GM18873 (cell line): Measurements from ENCODE around the gene PTBP1.

Source experiments
- ATAC-seq: cut with Tn5 transposase; IDR thresholded peaks from one replicate; pipeline ENCODE4 v1.9.1; 2021; ENCODE audit warnings: mild to moderate bottlenecking, moderate library complexity, moderate number of reproducible peaks; ENCODE audit not compliant: unreplicated experiment, low FRiP score

Gene PTBP1

DNA sequence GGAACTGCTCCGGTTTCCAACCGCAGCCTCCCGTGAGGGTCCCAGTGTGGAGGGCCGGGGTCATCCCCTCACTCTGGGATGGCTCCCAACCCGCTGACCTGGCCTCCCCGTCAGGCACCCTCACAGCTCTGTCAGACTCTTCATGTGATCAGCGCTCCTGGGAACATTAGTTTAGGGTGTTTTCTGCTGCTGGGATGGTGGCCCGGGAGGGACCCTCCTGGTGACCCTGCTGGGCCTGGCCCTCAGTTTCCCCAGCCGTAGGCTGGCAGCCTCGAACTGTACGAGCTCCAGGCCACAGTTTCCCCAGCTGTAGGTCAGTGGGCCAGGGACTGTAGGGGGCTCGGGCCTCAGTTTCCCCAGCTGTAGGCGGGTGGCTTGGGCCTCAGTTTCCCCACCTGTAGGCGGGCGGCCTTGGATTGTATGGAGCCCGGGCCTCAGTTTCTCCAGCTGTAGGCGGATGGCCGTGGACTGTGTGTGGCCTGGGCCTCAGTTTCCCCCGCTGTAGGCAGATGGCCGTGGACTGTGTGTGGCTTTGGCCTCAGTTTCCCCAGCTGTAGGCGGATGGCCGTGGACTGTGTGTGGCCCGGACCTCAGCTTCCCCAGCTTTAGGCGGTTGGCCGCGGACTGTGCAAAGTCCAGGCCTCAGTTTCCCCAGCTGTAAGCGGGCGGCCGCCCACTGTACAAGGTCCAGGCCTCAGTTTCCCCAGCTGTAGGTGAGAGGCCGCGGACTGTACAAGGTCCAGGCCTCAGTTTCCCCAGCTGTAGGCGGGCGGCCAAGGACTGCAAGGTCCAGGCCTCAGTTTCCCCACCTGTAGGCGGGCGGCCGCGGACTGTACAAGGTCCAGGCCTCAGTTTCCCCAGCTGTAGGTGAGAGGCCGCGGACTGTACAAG is 1.3 kb upstream of the PTBP1 start:
- no peak for ATAC-seq

DNA sequence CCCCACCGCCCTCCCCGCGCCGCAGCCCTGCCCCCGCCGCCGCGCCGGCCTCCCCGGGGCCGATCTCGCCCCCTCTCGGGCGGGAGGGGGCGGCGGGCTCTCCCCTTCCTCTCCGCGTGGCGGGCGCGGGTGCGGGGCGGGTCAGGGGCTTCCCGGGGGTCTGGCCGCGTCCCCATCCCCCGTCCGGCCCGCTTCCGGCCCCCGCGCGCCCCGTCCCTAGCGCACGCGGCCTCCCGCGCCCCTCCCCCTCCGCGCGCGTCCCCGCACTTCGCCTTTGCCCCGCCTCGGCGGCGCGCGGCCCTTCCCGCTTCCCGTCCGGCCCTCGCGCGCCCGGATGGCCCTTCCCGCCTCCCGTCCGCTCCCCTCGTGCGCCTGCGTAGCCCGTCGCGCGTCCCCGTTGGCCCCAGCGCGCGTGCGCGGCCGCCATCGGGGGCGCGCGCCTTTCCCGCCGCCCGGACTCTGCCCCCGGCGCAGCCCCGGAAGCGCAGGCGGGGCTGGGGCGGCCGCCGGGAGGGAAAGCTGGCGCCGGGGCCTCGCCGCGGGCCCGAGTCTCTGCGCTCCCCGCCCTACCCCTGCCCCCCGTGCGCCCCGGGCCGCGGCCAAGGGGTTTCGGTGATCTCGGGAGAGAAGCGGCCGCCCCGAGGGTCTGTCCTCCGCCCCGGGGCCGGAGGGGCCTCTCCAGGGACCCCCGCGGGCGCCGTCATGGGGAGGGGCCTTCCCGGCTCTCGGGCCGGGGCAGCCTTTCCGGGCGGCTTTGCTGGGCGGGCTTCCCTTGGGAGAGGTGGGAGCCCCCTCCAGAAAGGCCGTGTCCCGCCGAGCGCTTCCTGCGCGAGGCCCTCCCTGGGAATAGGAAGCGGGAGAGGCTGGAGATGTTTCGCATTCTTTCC is 519 bp downstream of the PTBP1 start:
- ATAC-seq = peak; percentile 0

DNA sequence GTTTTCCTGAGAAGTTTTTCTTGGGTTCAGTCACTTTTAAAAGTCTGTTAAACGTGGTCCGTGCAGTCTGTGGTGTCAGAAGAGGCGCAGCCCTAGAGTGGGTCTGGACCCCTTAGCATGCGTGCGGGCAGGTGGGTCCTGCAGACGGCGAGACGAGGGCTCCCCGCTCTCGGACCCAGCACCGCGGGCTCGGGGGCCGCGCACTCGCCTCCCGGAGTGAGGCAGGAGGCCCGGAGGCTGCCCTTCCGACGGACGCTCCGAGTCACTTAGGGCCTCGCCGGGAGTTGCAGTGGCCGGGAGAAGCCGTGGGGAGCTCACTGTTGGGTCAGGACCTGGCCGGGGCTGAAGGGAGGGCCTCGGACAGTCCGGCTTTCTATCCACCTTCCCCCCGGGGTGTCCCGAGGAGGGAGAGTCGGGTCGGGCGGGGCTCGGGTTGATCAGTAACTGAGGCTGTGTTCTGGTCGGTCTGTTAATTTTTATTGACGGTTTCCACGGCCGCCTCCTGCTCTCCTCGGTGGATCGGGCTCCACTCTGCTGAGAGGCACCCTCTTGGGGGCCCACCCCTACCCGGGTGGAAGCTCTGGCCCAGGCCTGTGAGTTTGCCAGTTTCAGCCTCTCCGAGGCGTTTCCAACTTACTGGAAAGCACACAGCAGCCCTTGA is 1.3 kb downstream of the PTBP1 start:
- no peak for ATAC-seq

DNA sequence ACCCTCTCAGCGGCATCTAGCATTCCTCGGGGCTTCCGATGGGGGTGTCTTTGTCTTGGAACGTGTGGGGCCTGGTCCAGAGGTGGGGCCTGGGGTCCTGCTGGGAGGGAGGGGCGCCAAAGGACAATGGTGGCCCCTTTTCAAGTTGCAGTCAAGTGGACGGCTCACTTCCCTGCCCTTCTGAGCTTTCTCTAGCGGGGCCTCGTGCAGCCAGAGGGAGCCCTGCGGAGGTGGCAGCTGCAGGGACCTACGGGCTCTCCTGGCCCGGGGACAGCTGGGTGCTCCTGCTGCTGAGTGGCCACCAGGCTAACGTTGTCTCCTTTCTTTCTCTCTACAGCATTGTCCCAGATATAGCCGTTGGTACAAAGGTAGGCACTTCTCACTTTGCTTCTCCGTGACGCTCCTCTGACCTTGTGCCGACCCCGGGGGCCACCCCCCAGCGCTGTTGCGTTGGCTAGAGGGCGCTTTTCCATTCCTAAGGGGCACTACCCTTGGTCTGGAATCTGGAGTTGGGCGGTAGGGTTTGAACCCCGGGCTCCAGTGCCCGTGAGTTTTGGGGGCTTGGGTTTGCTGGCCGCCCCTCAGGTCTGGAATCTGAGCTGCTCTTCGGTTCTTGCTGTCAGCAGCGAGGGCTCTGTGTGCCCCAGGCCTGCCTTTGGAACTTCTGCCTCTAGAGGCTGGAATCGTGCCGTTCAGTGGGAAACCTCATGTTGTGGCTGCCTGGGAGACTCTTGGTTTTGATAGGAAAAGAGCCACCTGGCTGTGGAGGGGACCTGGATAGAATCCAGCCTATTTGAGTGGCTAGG is 2.0 kb downstream of the PTBP1 start:
- ATAC-seq = no peak

DNA sequence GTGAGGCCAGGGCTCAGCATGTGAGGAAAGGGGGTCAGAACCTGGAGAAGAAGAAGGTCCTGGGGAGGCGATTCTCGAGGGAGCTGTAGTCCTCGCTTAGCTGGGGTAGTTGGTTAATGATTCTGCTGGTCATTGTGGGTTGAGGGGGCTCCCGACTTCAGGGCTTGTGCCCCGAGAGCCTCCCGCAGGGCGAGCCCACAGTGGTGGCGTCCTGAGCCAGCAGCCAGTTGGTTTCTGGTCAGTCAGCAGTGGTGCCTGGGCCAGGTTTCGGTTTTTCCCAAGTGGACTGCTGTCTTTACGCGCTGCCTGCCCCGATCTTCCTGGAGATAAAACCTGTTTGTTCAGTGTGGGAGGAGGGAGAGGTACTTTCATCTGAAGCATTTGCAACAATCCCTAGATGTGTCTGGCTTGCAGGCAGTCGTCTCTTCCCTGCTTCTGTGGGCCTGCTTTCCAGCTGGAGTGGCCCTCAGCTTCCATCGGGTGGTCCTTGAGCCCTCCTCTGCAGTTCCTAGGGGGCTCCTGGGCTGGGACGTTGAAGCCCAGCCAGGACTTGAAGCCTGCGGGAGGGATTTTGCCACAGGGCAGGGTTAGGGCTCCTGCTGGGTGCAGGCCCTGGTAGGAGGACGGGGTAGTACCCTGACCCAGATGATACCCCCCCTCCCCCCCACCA is 3.2 kb downstream of the PTBP1 start:
- no peak for ATAC-seq

DNA sequence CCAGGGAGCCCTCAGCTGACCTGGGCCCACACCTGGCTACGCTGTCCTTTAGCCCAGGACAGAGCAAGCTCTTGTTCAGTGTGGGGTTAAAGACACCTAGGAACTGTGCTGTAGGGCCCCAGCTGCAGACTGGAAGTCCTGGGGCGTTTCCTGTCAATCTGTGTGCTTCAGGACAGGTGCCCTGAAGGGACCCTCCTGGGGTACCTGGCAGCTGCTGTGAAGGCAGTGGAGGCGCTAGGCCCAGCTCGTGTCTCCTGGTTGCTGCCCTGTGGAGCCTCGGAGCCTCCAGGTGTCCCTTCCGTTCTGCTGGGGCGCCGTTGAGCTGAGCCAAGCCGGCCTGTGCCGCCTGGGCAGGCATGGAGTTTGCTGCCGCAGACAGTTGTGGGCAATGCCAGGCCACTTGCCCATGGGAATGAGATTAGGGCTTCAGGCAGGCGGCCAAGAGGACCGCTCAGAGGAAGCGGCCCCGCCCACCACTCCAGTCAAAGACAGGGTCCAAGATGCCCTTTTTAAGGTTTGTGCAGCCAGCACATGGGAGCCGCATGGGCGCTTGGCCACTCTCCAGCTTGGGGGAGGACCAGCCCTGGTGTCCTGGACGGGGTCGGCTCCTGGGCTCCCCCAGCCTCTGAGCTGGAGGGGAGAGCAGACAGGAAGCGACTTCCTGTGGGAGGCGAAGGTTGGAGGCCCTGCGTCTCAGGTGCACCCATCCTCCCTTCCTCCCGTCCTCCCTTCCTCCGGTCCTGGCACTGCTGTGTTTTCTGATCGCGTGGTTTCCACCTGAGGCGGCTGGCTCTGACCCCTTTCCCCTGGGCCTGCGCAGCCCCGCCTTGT is 4.0 kb downstream of the PTBP1 start:
- ATAC-seq = no peak

DNA sequence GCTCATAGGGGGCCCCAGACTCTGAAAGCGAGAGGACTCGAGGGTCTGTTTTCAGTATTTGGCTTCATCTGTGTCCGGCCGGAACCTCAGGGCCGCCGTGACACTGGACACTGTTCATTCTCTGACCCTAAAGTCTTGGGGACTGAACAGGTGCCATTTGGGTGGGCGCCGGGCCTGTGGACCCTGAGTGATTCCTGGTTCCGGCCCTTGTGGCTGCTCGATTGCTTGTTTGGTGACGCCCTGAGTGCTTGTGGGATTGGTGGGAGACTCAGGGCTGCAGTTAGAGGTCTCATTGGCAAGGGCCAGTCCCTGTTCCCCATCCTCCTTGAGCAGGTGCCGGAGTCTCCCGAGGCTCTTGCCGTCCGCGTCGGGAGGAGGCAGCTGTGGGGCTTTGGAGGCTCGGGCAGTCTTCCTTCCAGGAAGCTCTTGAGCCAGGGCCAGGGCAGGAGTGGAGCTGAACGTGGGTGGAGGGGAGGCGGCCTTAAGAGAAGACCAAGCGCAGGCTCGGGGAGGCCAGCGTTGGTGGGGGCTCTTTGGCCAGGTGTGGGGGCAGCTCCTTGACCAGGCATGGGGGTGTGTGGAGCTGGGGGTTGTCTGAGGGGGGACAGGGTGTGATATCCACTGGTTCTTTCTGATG is 4.7 kb downstream of the PTBP1 start:
- no peak for ATAC-seq

DNA sequence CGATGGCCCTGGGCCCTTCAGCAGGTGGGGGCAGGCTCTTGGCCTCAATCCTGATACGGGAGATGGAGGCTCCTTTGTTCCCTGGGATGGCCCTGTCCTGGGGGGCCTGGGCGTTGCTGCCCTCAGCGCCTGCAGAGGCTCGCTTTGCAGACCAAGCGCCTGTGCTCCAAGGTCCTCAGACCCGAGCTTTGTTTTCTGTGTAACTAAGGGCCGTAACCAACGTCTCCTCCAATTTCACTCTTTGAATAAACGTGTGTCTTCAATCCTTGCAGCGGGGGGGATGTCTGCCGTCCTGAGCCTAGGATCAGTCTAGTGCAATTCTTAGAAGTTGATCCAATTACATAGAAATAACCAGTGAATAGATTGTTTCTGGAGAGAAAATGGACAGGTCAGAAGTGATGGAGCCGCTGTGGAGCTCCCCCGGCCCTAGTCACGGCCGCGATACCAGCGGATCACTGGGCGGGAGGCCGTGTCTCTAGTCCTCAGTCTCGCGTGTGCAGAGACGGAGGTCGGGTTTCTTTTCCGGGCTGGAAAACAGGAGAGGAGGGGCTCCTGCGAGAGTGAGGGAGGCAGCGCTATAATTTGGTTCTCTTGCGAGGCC is 5.3 kb downstream of the PTBP1 start:
- no peak for ATAC-seq

DNA sequence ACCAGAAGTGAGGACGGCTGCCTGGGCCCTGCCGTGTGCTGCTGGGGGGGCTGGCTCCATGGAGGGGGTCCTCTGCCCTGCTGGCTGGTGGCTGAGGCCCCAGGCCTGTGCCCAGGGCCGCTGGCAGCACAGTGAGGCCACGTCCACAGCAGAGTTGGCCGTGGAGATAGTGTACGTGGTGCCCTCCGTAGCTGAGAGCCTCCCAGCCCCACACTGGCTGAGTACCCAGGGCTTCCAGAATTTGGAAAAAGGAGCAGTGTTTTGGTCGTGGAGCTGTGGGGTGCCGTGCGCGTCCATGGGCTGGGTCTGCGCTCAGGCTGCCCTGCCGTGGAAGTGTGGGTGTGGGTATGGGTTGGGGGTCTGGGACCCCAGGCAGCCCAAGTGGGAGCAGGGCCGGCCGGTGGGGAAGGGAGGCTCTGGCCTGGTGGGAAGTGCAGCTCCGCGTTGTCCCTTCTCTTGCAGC is 5.9 kb downstream of the PTBP1 start:
- no peak for ATAC-seq

DNA sequence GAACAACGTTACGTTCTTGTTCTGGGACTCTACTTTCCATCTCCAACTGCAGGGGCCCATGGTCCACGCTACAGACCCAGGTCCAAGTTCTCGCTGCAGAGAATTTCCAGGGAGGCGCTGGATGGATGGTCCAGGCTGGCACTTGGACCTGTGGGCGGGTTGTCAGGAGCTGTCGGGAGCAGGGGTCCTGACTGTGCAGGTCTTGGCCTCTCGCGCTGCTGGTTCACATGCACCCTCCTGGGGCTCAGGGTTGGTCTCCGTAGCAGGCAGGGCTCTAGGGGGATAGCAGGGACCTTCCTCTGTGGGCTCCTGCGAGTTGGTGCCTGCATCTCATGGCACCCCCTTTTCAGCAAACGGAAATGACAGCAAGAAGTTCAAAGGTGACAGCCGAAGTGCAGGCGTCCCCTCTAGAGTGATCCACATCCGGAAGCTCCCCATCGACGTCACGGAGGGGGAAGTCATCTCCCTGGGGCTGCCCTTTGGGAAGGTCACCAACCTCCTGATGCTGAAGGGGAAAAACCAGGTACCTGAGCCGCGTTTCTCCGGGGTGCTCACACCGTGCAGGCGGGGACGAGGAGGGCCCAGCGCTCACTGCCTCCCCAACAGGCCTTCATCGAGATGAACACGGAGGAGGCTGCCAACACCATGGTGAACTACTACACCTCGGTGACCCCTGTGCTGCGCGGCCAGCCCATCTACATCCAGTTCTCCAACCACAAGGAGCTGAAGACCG is 6.6 kb downstream of the PTBP1 start:
- no peak for ATAC-seq

DNA sequence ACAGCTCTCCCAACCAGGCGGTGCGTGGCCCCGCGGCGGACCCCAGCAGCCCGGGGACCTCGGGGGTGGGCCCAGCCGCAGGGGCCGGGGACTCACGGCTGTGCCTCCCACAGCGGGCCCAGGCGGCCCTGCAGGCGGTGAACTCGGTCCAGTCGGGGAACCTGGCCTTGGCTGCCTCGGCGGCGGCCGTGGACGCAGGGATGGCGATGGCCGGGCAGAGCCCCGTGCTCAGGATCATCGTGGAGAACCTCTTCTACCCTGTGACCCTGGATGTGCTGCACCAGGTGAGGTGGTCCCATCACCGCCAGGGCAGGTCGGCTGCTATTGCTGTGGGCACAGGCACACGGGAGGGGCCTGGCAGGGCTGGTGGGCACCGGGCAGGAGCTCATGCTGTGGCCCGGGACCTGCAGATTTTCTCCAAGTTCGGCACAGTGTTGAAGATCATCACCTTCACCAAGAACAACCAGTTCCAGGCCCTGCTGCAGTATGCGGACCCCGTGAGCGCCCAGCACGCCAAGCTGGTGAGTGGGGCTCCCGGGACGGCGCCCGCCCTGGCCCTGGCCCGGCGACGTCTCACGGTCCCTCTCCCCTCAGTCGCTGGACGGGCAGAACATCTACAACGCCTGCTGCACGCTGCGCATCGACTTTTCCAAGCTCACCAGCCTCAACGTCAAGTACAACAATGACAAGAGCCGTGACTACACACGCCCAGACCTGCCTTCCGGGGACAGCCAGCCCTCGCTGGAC is 7.3 kb downstream of the PTBP1 start:
- ATAC-seq = no peak

DNA sequence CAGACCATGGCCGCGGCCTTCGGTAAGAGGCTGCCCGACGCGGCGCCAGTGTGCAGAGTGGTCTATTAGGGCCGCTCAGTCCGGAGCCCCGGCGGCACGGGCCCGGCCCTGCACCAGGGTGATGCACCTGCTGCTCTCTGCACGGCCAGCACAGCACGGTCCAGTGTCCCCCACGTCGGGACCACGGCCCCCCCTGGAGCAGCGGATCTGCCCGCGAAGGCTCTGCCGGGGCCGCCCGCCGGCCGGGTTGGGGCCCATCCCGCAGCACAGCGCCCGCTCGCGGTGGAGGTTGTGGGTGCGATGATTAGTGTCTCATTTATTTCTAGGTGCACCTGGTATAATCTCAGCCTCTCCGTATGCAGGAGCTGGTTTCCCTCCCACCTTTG is 7.9 kb downstream of the PTBP1 start:
- no peak for ATAC-seq

DNA sequence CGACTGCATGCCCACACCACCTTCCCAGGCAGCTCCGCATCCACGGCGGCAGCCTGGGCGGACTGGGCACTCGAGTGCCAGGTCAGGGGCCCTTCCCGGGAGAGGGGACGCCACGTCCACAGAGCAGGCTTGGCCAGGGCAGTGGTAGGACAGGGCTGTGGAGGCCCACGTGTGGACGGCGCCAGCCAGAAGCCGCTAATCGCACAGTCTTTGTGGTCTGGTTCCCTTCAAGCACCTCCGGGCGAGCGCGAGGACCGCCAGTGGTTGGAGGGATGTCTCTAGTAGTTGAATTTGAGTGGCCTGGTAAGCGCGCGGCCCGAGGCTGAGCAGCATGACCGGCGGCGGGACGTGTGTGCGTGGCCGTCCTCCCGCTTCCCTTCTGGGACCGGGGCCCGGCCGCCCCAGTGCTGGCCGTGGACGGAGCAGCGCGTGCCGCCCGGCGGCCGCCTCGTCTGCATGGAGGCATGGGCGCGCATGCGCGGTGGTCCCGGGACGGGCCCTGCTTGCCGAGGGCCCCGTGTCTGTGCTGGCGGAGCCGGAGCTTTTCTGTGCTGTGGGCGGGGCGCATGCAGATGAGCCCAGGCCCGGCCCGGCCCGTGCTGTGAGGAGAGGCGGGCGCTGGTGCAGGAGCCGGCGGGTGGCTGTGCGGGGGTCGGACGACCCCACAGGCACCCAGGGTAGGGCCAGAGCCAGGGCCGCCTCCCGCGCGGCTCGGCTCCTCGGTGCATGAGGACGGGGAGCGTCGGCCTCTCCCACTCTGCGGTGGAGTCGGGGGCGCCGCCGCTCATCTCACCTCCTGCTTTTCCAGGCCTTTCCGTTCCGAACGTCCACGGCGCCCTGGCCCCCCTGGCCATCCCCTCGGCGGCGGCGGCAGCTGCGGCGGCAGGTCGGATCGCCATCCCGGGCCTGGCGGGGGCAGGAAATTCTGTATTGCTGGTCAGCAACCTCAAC is 8.6 kb downstream of the PTBP1 start:
- no peak for ATAC-seq

DNA sequence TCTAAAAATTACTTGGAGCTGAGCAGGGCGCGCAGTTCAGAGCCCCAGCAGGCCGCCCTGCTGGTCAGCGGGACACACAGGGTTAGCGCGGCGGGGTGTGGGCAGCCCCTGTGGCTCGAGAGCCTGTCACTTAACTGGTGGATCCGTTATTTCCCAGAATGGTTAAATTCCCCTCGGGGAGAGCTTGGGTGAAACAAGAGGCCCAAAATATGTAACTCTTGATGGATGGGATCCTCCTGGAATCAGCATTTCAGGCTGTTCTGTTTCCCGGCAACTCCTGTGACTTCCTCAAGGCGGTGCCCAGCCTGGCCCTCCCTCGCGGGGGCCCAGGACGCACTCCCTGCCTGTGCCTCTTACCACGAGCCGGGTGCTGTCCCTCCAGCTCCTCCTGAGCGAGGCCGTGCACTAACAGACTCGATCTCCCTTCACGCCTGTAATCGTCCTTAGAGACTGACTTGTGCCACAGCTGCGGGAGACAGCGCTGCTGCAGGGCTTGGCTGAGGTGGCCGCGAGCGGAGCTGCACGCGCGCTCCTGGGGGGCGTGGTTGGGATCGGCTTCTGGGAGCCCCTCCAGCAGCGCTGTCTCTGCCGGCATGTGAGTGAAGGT is 9.7 kb downstream of the PTBP1 start:
- no peak for ATAC-seq
